Measurements from ENCODE around the gene CLK4. TPM values are rescaled to one million over a fixed set of nuclear protein-coding genes. Genes with fewer than 3 reads are reported as not detected.
A peak's percentile ranks its signal among the peaks of the same experiment; 100 is the strongest.

Gene CLK4
- total RNA-seq, 1 experiment from 2014 or later = 16.0 TPM

GRCh38 chr5:178555771-178556211, 71.1 kb downstream of the CLK4 start (continued):
- no peak for TF ChIP-seq ERG (CRISPR knock-in tag; IDR thresholded peaks at IDR 0.05)
- TF ChIP-seq ZNF232 (CRISPR knock-in tag; IDR thresholded peaks at IDR 0.05) = peak; percentile 97
- TF ChIP-seq NFATC4 (CRISPR knock-in tag; IDR thresholded peaks at IDR 0.05) = no peak
- TF ChIP-seq HMGXB4 (CRISPR knock-in tag; IDR thresholded peaks at IDR 0.05) = no peak
- no peak for TF ChIP-seq ZNF396 (CRISPR knock-in tag; IDR thresholded peaks at IDR 0.05; ENCODE audit: borderline replicate concordance)
- peak; percentile 78; the same call in 1 of the 2 replicates for TF ChIP-seq CREM (CRISPR knock-in tag; IDR thresholded peaks at IDR 0.05)
- no peak for TF ChIP-seq ZMAT4 (CRISPR knock-in tag; IDR thresholded peaks at IDR 0.05)
- peak; percentile 93; the same call in 1 of the 2 replicates for TF ChIP-seq RELA (CRISPR knock-in tag; IDR thresholded peaks at IDR 0.05; ENCODE audit: borderline replicate concordance)
- TF ChIP-seq ESRRA (CRISPR knock-in tag; IDR thresholded peaks at IDR 0.05; ENCODE audit: borderline replicate concordance) = peak; percentile 98
- TF ChIP-seq NR3C1 (CRISPR knock-in tag; conservative IDR thresholded peaks at IDR 0.05; ENCODE audit: low read depth) = peak; percentile 30; the same call in 1 of the 2 replicates
- no peak for TF ChIP-seq ATF3 (CRISPR knock-in tag; conservative IDR thresholded peaks at IDR 0.05)
- peak; percentile 96 for TF ChIP-seq NFE2L1 (CRISPR knock-in tag; IDR thresholded peaks at IDR 0.05)
- TF ChIP-seq FOXP1 (CRISPR knock-in tag; IDR thresholded peaks at IDR 0.05; ENCODE audit: borderline replicate concordance) = peak; percentile 98
- no peak for TF ChIP-seq IRF2 (CRISPR knock-in tag; IDR thresholded peaks at IDR 0.05; ENCODE audit: borderline replicate concordance, low read depth)
- TF ChIP-seq ZBTB21 (CRISPR knock-in tag; IDR thresholded peaks at IDR 0.05; ENCODE audit: borderline replicate concordance) = peak; percentile 96
- TF ChIP-seq FOXP4 (CRISPR knock-in tag; IDR thresholded peaks at IDR 0.05) = peak; percentile 99
- TF ChIP-seq CDX4 (CRISPR knock-in tag; IDR thresholded peaks at IDR 0.05; ENCODE audit: borderline replicate concordance) = no peak
- TF ChIP-seq FOXJ3 (CRISPR knock-in tag; IDR thresholded peaks at IDR 0.05; ENCODE audit: borderline replicate concordance) = 0 out of 2 replicates have a peak, but pooled peaks have one; percentile 30
- no peak for TF ChIP-seq ZNF416 (CRISPR knock-in tag; IDR thresholded peaks at IDR 0.05)
- TF ChIP-seq PRDM15 (CRISPR knock-in tag; IDR thresholded peaks at IDR 0.05) = peak; percentile 60
- TF ChIP-seq USF1 (CRISPR knock-in tag; IDR thresholded peaks at IDR 0.05) = peak; percentile 77; the same call in 1 of the 2 replicates
- TF ChIP-seq ZNF138 (CRISPR knock-in tag; conservative IDR thresholded peaks at IDR 0.05) = peak; percentile 95
- no peak for TF ChIP-seq GTF2I (CRISPR knock-in tag; conservative IDR thresholded peaks at IDR 0.05)
- no peak for TF ChIP-seq ZNF263 (CRISPR knock-in tag; IDR thresholded peaks at IDR 0.05; ENCODE audit: low read depth)
- peak; percentile 95 for TF ChIP-seq ZNF219 (CRISPR knock-in tag; IDR thresholded peaks at IDR 0.05; ENCODE audit: borderline replicate concordance)
- no peak for TF ChIP-seq ATF6 (CRISPR knock-in tag; IDR thresholded peaks at IDR 0.05)
- no peak for TF ChIP-seq NFYB (CRISPR knock-in tag; conservative IDR thresholded peaks at IDR 0.05; ENCODE audit: low read depth)

All from WTC11 (cell line).